GM23338 (cell line): Measurements from ENCODE around the gene LPA. TPM values are rescaled to one million over a fixed set of nuclear protein-coding genes. Genes with fewer than 3 reads are reported as not detected.

Source experiments
- ATAC-seq: fragments of 200-7000 bp; cut with Tn5 transposase; 3 replicates; pipeline ENCODE4 v1.9.1; 2020
- DNase-seq: peaks from one replicate; pipeline ENCODE4 v3.0.0-alpha.2; 2015; ENCODE audit warnings: low spot score
- H2AFZ ChIP-seq: fragments of 200-600 bp; sonication (generic); 2 replicates; pipeline ENCODE4 v1.8.0; 2016; ENCODE audit warnings: antibody characterized with exemption, mild to moderate bottlenecking, moderate library complexity
- H3F3A ChIP-seq: fragments of 200-600 bp; sonication (generic); replicated peaks from 2 replicates; pipeline ENCODE4 v1.8.0; 2017; ENCODE audit warnings: antibody characterized with exemption, mixed run types, low read depth
- H3K27ac ChIP-seq: fragments of 200-600 bp; sonication (generic); 2 replicates; pipeline ENCODE4 v1.6.1; 2016; ENCODE audit warnings: low read depth
- H3K27me3 ChIP-seq: fragments of 200-600 bp; sonication (generic); 2 replicates; pipeline ENCODE4 v1.8.0; 2016; ENCODE audit warnings: mild to moderate bottlenecking, mixed run types, moderate library complexity; ENCODE audit not compliant: insufficient read depth
- H3K36me3 ChIP-seq: fragments of 200-600 bp; sonication (generic); 2 replicates; pipeline ENCODE4 v1.8.0; 2016; ENCODE audit warnings: mild to moderate bottlenecking; ENCODE audit not compliant: insufficient read depth
- H3K4me1 ChIP-seq: fragments of 200-600 bp; sonication (generic); 2 replicates; pipeline ENCODE4 v1.8.0; 2016; ENCODE audit warnings: mild to moderate bottlenecking, moderate library complexity; ENCODE audit not compliant: insufficient read depth
- H3K4me2 ChIP-seq: fragments of 200-600 bp; sonication (generic); 2 replicates; pipeline ENCODE4 v1.7.1; 2017; ENCODE audit warnings: mixed run types
- H3K4me3 ChIP-seq: fragments of 200-600 bp; sonication (generic); 2 replicates; pipeline ENCODE4 v1.6.1; 2016; ENCODE audit warnings: mixed run types
- H3K79me2 ChIP-seq: fragments of 200-600 bp; sonication (generic); replicated peaks from 2 replicates; pipeline ENCODE4 v1.8.0; 2017; ENCODE audit warnings: mild to moderate bottlenecking; ENCODE audit not compliant: insufficient read depth
- H3K9me2 ChIP-seq: fragments of 200-600 bp; sonication (generic); 2 replicates; pipeline ENCODE4 v1.8.0; 2017; ENCODE audit not compliant: insufficient read depth
- H4K20me1 ChIP-seq: fragments of 200-600 bp; sonication (generic); replicated peaks from 2 replicates; pipeline ENCODE4 v1.8.0; 2017; ENCODE audit warnings: mild to moderate bottlenecking; ENCODE audit not compliant: insufficient read depth
- H3K27ac Mint-ChIP-seq: 2 replicates; pipeline ENCODE4 v1.8.0; 2020; ENCODE audit warnings: inconsistent platforms, mild to moderate bottlenecking, moderate library complexity, mixed read lengths
- H3K27me3 Mint-ChIP-seq: 3 replicates; pipeline ENCODE4 v1.8.0; 2022; ENCODE audit warnings: low read depth, mild to moderate bottlenecking, moderate library complexity, mixed read lengths, inconsistent platforms; ENCODE audit not compliant: insufficient read depth, poor library complexity
- H3K36me3 Mint-ChIP-seq: 3 replicates; pipeline ENCODE4 v1.8.0; 2021; ENCODE audit warnings: low read depth, mild to moderate bottlenecking, inconsistent platforms, moderate library complexity, mixed read lengths
- H3K4me1 Mint-ChIP-seq: 3 replicates; pipeline ENCODE4 v1.8.0; 2020; ENCODE audit warnings: mild to moderate bottlenecking, inconsistent platforms, mixed read lengths
- H3K4me3 Mint-ChIP-seq: 3 replicates; pipeline ENCODE4 v1.8.0; 2021; ENCODE audit warnings: moderate library complexity, mild to moderate bottlenecking, inconsistent platforms, mixed read lengths
- H3K9me3 Mint-ChIP-seq: 3 replicates; pipeline ENCODE4 v1.8.0; 2020; ENCODE audit warnings: moderate library complexity, mild to moderate bottlenecking, inconsistent platforms, mixed read lengths
- CREB1 ChIP-seq: fragments of 250-450 bp; sonication (Bioruptor Pico); IDR thresholded peaks from 2 replicates; pipeline ENCODE4 v1.5.0; 2020; ENCODE audit warnings: low read depth, mild to moderate bottlenecking, moderate library complexity
- EZH2 ChIP-seq: fragments of 200-600 bp; sonication (generic); IDR thresholded peaks from one replicate; pipeline ENCODE4 v1.8.0; 2017; ENCODE audit warnings: antibody characterized with exemption, mild to moderate bottlenecking, low read depth; ENCODE audit not compliant: unreplicated experiment
- EZH2phosphoT487 ChIP-seq: fragments of 200-600 bp; sonication (generic); IDR thresholded peaks from one replicate; pipeline ENCODE4 v1.8.1; 2018; ENCODE audit warnings: antibody characterized with exemption; ENCODE audit not compliant: unreplicated experiment
- JUNB ChIP-seq: IDR thresholded peaks from one replicate; pipeline ENCODE4 v1.6.1; 2016; ENCODE audit warnings: antibody characterized with exemption; ENCODE audit not compliant: unreplicated experiment
- NANOG ChIP-seq: IDR thresholded peaks from 2 replicates; pipeline ENCODE4 v1.6.1; 2016; ENCODE audit warnings: antibody characterized with exemption, borderline replicate concordance
- POLR2AphosphoS5 ChIP-seq: IDR thresholded peaks from 2 replicates; pipeline ENCODE4 v1.6.1; 2016; ENCODE audit warnings: antibody characterized with exemption, low read depth
- STAT1 ChIP-seq: IDR thresholded peaks from one replicate; pipeline ENCODE4 v1.6.1; 2016; ENCODE audit warnings: antibody characterized with exemption; ENCODE audit not compliant: unreplicated experiment
- ZNF114 ChIP-seq: fragments of 250-450 bp; sonication (Bioruptor Pico); IDR thresholded peaks from 2 replicates; pipeline ENCODE4 v1.5.0; 2020; ENCODE audit warnings: mild to moderate bottlenecking, moderate library complexity
- ZNF331 ChIP-seq: fragments of 250-450 bp; sonication (Bioruptor Pico); IDR thresholded peaks from 2 replicates; pipeline ENCODE4 v1.5.0; 2020; ENCODE audit warnings: low read depth, mild to moderate bottlenecking, moderate library complexity
- polyA plus RNA-seq: library from polyadenylated mRNA; unstranded; fragments of >200 nt; fragmentation: Nextera tagmentation; extraction: Ambion mirVana; gene quantifications from 2 replicates; pipeline ENCODE4 v1.2.1, GENCODE V29; 2016
- total RNA-seq: library from RNA; depleted of rRNA; stranded (reverse); fragments of >200 nt; shearing (Covaris generic); gene quantifications from 2 replicates; pipeline ENCODE4 v1.2.3, GENCODE V29; 2014
- TF ChIP-seq, protein P1 (sequence below), 2 experiments: fragments of 200-600 bp in 1 of 2; sonication (generic) in 1 of 2; conservative IDR thresholded peaks; 2 replicates each; pipeline versions ENCODE4 v1.5.1 to v1.6.1; 2016 to 2017; ENCODE audit warnings: antibody characterized with exemption in 2 of 2, low read depth in 2 of 2, mild to moderate bottlenecking in 2 of 2, moderate library complexity in 1 of 2
- TF ChIP-seq, protein P2 (sequence below): IDR thresholded peaks from one replicate; pipeline ENCODE4 v1.6.1; 2018; ENCODE audit warnings: antibody characterized with exemption; ENCODE audit not compliant: unreplicated experiment
- TF ChIP-seq, protein P3 (sequence below): fragments of 250-450 bp; sonication (Bioruptor Pico); IDR thresholded peaks from 2 replicates; pipeline ENCODE4 v1.5.0; 2020; ENCODE audit warnings: mild to moderate bottlenecking, moderate library complexity
- TF ChIP-seq, protein P4 (sequence below): IDR thresholded peaks from 2 replicates; pipeline ENCODE4 v1.6.1; 2016; ENCODE audit warnings: antibody characterized with exemption

Gene LPA
- total and polyA plus RNA-seq, 2 experiments from 2014 or later: 0.17 TPM; not detected in 1

DNA sequence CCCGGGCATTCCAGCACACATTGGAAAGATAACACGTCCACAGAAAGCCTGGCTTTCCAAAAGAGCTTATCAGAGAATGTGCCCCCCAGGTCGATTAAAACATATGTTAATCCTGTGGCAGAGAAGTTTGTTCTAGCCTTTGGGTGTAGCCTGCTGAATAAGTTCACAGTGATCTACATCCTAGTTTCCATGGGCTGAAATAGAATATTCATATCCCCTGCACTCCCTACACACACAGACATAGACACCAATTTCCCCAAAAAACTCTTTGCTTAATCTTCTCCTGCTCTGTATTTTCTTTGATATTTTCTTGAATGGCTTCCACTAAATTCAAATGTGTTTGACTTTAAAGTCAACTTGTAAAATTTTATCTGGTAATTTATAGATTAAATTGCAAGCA, 1.6 kb downstream of the LPA start:
- Histone ChIP-seq H3K9me2 (no peaks in the 10 kb centered on the region), H3K27me3 (no peaks in the 10 kb centered on the region), H3K36me3 (no peaks in the 10 kb centered on the region), H2AFZ (peak overlapping the region; percentile 56; the same call in 1 of the 2 replicates), H3F3A (no peaks in the 10 kb centered on the region), H3K4me1 (peaks cover 9% of the 10 kb centered on the region), H3K4me3 (no peak overlapping the region), H4K20me1 (no peaks in the 10 kb centered on the region), H3K79me2 (no peaks in the 10 kb centered on the region), H3K4me2 (no peak overlapping the region), H3K27ac (no peak overlapping the region)
- H3K36me3 Mint-ChIP-seq: peaks cover 4% of the 10 kb centered on the region; the same call in 1 of the 3 replicates
- TF ChIP-seq JUNB (no peak), CREB1 (CRISPR knock-in tag) (no peak), EZH2phosphoT487 (no peak), STAT1 (no peak), EZH2 (no peak), ZNF114 (CRISPR knock-in tag) (no peak), ZNF331 (CRISPR knock-in tag) (no peak), NANOG (no peak), POLR2AphosphoS5 (no peak)
- TF ChIP-seq, protein P1, sequence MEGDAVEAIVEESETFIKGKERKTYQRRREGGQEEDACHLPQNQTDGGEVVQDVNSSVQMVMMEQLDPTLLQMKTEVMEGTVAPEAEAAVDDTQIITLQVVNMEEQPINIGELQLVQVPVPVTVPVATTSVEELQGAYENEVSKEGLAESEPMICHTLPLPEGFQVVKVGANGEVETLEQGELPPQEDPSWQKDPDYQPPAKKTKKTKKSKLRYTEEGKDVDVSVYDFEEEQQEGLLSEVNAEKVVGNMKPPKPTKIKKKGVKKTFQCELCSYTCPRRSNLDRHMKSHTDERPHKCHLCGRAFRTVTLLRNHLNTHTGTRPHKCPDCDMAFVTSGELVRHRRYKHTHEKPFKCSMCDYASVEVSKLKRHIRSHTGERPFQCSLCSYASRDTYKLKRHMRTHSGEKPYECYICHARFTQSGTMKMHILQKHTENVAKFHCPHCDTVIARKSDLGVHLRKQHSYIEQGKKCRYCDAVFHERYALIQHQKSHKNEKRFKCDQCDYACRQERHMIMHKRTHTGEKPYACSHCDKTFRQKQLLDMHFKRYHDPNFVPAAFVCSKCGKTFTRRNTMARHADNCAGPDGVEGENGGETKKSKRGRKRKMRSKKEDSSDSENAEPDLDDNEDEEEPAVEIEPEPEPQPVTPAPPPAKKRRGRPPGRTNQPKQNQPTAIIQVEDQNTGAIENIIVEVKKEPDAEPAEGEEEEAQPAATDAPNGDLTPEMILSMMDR (conservative IDR thresholded peaks at IDR 0.05; ENCODE audit: low read depth in 2 of 2): no peak
- TF ChIP-seq, protein P2, sequence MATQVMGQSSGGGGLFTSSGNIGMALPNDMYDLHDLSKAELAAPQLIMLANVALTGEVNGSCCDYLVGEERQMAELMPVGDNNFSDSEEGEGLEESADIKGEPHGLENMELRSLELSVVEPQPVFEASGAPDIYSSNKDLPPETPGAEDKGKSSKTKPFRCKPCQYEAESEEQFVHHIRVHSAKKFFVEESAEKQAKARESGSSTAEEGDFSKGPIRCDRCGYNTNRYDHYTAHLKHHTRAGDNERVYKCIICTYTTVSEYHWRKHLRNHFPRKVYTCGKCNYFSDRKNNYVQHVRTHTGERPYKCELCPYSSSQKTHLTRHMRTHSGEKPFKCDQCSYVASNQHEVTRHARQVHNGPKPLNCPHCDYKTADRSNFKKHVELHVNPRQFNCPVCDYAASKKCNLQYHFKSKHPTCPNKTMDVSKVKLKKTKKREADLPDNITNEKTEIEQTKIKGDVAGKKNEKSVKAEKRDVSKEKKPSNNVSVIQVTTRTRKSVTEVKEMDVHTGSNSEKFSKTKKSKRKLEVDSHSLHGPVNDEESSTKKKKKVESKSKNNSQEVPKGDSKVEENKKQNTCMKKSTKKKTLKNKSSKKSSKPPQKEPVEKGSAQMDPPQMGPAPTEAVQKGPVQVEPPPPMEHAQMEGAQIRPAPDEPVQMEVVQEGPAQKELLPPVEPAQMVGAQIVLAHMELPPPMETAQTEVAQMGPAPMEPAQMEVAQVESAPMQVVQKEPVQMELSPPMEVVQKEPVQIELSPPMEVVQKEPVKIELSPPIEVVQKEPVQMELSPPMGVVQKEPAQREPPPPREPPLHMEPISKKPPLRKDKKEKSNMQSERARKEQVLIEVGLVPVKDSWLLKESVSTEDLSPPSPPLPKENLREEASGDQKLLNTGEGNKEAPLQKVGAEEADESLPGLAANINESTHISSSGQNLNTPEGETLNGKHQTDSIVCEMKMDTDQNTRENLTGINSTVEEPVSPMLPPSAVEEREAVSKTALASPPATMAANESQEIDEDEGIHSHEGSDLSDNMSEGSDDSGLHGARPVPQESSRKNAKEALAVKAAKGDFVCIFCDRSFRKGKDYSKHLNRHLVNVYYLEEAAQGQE: no peak
- TF ChIP-seq, protein P3, sequence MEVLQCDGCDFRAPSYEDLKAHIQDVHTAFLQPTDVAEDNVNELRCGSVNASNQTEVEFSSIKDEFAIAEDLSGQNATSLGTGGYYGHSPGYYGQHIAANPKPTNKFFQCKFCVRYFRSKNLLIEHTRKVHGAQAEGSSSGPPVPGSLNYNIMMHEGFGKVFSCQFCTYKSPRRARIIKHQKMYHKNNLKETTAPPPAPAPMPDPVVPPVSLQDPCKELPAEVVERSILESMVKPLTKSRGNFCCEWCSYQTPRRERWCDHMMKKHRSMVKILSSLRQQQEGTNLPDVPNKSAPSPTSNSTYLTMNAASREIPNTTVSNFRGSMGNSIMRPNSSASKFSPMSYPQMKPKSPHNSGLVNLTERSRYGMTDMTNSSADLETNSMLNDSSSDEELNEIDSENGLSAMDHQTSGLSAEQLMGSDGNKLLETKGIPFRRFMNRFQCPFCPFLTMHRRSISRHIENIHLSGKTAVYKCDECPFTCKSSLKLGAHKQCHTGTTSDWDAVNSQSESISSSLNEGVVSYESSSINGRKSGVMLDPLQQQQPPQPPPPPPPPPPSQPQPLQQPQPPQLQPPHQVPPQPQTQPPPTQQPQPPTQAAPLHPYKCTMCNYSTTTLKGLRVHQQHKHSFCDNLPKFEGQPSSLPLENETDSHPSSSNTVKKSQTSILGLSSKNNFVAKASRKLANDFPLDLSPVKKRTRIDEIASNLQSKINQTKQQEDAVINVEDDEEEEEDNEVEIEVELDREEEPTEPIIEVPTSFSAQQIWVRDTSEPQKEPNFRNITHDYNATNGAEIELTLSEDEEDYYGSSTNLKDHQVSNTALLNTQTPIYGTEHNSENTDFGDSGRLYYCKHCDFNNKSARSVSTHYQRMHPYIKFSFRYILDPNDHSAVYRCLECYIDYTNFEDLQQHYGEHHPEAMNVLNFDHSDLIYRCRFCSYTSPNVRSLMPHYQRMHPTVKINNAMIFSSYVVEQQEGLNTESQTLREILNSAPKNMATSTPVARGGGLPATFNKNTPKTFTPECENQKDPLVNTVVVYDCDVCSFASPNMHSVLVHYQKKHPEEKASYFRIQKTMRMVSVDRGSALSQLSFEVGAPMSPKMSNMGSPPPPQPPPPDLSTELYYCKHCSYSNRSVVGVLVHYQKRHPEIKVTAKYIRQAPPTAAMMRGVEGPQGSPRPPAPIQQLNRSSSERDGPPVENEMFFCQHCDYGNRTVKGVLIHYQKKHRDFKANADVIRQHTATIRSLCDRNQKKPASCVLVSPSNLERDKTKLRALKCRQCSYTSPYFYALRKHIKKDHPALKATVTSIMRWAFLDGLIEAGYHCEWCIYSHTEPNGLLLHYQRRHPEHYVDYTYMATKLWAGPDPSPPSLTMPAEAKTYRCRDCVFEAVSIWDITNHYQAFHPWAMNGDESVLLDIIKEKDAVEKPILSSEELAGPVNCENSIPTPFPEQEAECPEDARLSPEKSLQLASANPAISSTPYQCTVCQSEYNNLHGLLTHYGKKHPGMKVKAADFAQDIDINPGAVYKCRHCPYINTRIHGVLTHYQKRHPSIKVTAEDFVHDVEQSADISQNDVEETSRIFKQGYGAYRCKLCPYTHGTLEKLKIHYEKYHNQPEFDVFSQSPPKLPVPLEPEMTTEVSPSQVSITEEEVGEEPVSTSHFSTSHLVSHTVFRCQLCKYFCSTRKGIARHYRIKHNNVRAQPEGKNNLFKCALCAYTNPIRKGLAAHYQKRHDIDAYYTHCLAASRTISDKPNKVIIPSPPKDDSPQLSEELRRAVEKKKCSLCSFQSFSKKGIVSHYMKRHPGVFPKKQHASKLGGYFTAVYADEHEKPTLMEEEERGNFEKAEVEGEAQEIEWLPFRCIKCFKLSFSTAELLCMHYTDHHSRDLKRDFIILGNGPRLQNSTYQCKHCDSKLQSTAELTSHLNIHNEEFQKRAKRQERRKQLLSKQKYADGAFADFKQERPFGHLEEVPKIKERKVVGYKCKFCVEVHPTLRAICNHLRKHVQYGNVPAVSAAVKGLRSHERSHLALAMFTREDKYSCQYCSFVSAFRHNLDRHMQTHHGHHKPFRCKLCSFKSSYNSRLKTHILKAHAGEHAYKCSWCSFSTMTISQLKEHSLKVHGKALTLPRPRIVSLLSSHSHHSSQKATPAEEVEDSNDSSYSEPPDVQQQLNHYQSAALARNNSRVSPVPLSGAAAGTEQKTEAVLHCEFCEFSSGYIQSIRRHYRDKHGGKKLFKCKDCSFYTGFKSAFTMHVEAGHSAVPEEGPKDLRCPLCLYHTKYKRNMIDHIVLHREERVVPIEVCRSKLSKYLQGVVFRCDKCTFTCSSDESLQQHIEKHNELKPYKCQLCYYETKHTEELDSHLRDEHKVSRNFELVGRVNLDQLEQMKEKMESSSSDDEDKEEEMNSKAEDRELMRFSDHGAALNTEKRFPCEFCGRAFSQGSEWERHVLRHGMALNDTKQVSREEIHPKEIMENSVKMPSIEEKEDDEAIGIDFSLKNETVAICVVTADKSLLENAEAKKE (CRISPR knock-in tag): no peak
- TF ChIP-seq, protein P4, sequence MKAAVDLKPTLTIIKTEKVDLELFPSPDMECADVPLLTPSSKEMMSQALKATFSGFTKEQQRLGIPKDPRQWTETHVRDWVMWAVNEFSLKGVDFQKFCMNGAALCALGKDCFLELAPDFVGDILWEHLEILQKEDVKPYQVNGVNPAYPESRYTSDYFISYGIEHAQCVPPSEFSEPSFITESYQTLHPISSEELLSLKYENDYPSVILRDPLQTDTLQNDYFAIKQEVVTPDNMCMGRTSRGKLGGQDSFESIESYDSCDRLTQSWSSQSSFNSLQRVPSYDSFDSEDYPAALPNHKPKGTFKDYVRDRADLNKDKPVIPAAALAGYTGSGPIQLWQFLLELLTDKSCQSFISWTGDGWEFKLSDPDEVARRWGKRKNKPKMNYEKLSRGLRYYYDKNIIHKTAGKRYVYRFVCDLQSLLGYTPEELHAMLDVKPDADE: no peak
- no peak overlapping the region for H3K27ac Mint-ChIP-seq
- no peak overlapping the region for H3K4me3 Mint-ChIP-seq
- peaks cover 16% of the 10 kb centered on the region for H3K4me1 Mint-ChIP-seq
- peaks cover 7% of the 10 kb centered on the region for H3K27me3 Mint-ChIP-seq
- peaks cover 11% of the 10 kb centered on the region for H3K9me3 Mint-ChIP-seq
- ATAC-seq (no peak), DNase-seq (no peak)
